Activated naive CD4-positive, alpha-beta T cell treated with Interleukin-2 at 50 U/mL for 16 hours (primary cell): ENCODE results near the gene GRID1.

Experiments
- DNase-seq: peaks from one replicate; pipeline ENCODE4 v3.0.0-alpha.2; 2020

GRID1 gene

DNA sequence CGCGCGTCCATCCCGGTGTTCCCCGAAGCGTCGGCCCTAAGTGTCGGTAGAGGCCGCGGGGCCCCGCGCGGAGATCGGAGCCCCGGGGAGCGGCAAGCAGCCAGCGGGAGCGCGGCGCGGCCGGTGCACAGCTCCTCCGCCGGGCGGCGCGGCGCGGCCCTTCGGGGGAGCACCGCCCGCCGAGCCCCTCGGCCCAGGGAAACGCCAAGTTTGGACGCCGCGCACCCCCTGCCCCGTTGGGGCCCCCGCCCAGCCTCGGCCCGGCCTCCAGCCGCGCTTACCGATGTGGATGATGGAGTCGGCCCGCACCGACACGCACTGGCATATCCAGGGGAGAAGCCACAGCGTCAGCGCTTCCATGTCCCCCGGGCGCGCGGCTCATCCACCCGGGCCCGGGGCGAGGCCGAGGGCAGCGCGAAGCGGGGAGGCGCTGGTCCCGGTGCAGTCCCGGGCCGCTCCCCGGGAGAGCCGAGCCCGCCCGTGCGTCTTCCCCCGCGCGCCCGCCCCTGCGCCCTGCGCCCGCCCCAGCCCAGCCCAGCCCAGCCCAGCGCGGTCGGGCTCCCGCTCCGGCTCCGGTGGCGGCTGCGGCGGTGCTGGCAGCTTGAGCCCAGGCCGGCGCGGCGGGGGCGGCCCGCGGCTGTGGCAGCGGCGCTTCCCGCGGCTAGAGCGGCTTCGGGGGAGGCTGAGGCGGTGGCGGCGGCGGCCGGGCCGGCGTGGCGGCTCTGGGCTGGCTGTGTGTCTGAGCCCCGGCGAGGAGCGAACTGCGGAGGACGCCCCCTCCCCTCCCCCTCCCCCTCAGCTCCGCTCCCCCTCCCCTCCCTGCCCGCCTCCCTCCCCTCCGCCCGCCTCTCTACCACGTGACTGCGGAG, at the start of gene GRID1:
TSS of gene GRID1 (minus strand) at position 763 of the 869 bp plus-strand sequence.
- peak; percentile 15 for DNase-seq

DNA sequence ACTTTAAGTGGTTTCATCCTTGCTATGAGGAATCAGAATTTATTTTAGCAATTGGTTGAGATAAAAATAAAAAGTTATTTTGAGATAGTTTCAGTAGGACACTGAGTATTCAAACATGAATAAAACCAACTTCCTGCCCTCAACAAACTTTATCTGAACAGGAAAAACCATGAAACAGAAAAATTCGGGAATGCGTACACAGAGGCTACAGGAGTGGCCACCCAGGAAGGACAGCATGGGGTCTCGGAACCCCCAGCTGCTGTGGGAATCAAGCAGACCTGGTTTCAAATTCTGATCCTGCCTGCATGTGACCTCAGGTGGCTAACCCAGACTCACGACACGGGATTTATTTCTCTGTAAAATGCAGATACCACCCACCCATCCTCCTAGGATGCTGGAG, 49.0 kb upstream of the GRID1 start:
- DNase-seq, result no peak

DNA sequence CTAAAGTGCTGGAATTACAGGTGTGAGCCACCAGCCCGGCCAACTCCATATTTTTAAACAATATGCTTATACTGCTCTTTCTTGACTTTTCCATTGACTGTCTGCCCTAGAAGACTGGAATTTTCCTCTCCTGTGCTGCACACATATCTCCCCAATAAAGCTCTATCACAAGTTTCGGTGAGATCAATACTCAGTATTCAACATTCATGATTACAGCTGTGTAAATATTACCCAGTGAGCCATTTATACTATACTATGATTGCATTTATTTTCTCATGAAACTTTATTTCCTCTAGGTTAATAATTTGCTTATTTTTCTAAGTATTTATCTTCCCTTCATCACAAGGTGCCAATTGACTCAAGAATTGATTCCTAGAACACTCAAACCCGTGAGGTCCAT, 48.5 kb upstream of the GRID1 start:
- no peak for DNase-seq

DNA sequence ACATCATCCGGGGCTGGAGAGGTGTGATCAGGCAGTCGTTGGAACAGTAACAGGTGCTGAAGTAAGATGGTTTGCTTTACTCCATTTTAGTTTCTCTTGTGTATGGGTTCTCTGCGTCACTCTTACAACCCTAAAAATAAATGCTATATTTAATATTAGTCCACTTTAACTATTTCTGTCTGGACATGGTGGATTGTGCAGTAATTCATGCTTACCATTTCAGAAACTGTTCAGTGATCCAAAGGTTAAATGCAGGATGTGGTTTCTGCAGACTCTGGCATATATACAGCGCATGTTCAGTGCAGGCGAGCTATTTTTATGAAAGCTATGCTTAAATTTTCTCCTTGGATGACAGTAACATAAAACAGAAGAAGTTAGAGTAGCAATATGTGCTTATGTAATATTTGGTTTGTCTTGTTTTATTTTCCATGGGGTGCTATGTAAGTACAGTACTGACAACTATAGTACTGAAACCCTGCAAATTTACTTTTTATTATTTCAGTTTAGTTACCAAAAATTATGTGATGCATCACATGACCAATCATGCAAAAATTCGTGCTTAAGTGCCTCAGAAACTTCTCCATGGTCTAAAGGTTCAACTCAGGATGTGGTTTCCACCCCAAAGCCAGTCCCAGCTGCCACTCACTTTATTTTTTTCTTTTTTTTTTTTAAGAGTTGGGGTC, 46.6 kb upstream of the GRID1 start:
- no peak for DNase-seq

- DNase-seq, result no peak
These were observed 45.4 kb upstream of the GRID1 start for GRCh38 chr10:86411852-86412560.

- peak; percentile 28 for DNase-seq
These were observed 44.8 kb upstream of the GRID1 start for GRCh38 chr10:86411281-86411841.

DNA sequence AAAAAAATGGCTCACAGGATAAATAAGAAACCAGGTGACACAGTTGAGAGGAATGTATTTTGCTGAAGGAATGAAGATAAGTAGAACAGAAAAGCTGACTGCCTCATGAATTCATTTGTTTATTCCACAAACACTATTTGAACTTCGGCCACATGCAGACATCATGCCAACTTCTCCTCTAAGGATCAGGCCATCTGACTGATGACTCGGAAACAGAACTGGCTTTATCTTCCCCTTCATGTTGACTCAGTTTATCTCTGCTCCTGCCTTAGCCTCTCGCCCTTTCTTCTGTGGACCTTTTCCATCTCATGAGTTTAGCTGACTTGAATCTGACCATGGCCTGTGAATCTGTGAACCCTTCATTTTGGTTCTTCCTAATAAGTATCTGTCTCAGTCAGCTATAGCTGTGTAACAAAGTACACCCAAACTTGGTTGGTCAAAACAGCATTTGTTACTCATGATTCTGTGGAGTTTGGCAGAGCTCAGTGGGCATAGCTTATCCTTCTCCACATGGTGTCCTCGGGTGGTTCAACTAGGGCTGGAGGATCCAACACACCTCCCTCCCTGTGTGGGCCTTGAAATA, 44.0 kb upstream of the GRID1 start:
- DNase-seq, result no peak

DNA sequence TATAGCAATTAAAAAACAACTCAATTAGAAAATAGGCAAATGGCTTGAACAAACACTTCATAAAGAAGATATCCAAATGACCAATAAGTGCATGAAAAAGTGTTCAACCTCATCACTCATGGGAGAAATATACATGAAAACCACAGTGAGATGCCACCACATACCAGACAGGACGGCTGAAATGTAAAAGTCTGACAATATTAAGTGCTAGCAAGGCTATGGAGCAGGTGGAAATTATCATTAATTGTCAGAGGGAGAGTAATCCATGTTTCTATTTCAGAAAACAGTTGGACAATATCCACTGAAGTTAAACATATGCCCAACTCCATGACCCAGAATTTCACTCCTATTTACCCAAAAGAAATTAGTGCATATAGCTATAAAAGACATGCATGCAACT, 42.6 kb upstream of the GRID1 start:
- no peak for DNase-seq

- no peak for DNase-seq
These were observed 36.7 kb upstream of the GRID1 start for GRCh38 chr10:86403183-86403797.

DNA sequence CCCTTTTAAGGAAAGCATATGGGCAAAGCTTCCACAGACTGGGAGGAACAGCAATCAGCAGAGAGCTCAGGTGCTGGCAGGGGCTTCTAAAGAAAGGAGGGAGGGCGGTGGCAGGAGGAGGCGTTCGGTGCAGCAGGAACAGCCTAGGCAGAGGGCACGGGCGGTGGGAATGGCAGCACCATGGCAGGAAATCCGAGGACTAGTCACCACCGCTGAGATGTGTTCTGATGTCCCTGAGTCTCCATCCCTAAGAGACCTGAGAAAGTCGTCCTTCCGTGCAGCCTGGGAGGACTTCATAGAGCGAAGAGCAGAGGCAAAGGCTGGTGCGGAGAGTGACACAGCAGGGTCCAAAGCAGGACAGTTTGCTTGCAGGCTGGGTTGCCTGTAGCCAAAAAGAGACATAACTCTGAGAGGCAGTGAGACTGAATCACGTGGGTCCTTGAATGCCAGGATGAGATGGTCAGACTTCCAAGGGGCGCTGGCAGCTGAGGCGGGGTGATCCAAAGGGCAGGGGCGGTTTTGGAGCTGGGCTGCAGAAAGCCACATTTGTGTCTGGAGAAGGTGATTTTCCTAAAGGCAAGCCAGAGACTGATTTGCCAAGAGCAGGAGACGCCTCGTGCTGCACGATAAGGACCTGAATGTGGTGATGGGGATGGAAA, 35.8 kb upstream of the GRID1 start:
- no peak for DNase-seq

DNA sequence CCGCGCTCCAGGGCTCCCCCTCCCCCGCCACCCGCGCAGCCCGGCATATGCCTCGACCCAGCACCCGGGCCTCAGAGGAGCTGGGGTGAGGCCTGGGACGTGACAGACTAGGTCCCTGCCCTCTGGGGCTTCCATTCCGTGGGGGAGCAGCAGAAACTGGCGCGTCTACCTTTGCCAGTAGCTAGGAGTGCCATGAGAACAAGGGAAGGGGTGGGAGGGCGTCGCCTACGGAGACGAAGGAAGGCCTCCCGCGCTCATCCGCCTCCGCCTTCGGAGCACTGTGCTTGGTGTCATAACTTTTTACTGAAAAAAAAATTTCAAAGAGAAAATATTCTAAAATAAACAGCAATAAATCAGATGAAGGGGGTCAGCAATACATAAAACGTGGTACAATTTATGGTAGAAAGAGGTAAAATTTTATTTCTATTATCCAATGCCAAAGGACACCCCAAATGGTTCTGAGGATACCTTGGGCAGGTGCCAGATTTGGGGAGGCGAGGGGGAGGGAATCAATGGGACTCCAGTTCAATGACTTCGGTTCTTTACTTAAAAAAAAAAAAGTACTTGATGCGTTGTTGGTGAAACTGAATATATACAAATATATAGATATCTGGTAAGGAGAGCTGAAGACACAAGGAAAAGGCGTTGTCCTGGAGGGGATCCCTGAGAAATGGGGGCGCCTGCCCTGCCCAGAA, 35.1 kb upstream of the GRID1 start:
- peak; percentile 21 for DNase-seq

DNA sequence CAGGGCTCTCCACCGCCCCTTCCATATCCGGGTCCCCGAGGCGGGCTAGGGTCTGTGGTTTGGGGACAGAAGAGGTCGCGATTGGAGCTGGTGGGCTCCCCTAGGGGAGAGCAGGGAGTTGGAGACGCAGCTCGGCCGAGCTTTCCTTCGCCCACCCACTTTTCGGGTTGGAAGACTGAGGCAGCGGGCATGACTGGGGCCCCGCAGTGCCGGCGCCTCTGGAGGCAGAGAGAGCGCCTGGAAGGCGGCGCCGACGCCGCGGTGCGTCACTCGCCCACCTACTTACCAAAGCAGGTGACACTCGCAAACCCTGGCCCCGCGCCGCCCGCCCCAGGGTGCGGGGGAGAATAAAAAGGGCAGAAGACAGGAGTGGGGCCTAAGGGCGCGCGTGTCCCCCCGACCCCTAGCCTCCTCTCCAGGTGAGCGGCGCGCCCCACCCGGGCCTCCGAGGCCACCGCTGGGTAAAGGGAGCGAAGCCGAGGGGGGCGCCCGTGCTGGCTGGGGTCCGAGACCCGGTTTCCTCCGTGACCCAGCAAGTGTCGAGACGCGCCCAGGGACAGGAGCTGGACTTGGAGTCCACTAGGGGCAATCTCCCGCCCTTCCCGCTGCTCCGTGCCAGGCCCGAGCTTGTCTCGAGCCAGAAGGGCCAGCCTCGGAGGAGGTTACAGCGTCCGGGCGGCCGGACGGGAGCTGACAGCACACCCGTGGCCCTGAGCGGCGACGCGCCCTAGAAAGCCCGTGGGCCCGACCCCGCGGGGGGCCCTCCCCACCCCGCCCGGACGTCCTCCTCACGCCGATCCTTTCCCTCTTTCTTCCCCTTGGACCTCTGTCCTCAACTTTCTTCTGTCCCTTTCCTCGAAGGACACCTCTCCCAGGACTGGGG, 34.4 kb upstream of the GRID1 start:
- DNase-seq, result peak; percentile 82

DNA sequence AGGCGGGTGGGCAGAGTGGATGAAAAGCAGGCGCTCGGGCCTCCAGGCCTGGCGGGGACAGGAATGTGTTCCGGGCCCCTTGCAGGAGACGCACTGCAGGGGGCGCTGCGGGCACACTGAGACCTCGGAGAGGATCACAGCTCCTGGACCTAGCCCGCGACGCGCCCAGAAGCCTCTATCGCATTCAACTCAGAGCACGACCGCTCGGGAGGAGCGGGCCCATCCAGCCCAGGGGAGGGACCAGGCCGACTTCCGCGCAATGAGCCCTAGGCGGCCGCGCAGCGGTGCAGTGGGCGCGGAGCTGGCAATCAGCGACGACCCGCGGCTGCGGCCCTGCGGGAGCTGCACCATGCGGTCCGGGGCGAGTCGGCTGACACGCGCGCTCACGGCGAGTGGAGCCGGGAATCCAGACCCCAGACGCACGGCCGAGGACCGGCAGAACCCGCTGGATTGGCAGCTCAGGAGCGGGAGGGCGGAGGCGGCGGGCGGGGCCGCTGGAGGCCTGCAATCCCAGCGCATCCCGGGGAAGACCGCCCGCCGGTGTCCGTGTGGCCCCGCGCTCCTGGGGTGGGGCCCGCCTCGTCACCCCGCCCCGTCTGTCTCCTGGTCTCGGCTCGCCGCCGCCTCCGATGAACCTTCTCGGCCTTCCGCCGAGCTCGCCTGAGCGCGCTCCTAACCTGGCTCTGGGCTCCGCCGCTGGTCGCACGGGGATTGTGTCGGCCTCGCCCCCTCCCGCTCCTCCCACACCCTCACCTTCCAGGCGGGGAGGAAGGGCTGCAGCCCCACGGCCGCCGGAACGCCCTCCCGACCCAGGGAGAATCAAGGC, 33.5 kb upstream of the GRID1 start:
- peak; percentile 95 for DNase-seq

- no peak for DNase-seq
These were observed 32.9 kb upstream of the GRID1 start for GRCh38 chr10:86399514-86399878.

GRCh38 chr10:86397120-86397519, 30.5 kb upstream of the GRID1 start:
- DNase-seq, result no peak

DNA sequence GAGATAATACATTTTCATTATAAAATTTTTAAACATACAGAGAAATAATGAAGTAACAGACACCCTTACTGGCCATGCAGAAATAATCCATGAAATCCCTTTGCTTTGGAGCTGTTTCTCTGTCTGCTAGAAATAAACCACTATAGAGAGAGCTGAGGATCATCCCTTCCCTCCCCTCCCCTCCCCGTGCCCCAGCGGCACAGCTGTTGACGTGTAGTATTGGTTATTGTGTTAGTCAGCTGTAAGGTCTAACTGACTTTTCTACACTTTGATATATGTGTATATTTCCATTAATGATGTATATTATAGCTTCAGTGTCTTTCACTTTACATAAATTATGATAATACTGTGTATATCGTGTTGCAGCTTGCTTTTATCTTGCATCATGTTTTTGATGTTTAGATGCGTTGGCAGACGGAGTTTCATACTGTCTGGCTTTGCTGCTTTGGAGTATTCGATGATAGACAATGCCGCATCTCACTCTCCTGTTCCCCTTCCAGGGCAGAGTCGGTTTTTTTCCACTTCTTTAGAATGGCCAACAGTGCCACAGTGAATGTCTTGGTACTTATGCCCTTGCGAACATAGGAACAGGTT, 27.4 kb upstream of the GRID1 start:
- no peak for DNase-seq

DNA sequence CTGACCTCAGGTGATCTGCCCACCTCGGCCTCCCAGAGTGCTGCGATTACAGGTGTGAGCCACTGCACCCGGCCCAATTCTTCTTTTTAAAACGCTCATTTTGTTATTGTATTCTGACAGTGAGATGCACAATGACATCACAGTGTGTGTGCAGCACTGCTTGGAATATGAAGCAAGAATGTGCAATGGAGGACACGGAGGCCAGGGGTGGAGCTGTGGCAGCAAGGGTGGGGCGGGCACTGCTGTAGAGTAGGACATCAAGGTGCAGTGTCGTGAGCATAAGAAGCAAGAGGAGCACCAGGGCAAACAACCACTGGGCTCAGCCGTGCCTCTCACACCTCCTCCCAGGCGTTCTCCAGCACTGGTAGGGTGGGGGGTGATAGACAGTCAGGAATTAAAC, 26.8 kb upstream of the GRID1 start:
- DNase-seq, result no peak

DNA sequence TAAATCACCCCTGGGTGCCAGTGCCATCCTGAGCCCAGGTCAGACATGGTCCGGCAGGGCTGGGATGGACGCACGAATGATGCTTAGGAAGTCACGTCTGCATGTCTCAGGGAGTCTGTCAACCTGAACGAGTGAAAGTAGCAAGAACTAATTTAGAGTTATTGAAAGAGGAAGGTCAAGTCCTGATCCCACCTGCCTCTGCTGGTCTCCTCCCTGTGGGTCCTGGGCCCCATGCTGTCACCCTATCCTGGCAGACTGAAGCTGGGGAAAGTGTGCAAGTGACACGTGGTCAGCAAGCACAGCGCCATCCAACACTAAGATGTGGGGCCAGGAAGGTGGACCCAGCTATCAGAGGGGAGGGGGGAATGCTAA, 26.1 kb upstream of the GRID1 start:
- DNase-seq, result no peak
